WTC11 (cell line): ENCODE data around the gene SETD1A. TPM values are rescaled to one million over a fixed set of nuclear protein-coding genes. Genes with fewer than 3 reads are reported as not detected.

ENCODE experiments used
- ATAC-seq: fragments of 200-7000 bp; cut with Tn5 transposase; 2 replicates; pipeline ENCODE4 v1.10.0; 2021; ENCODE audit warnings: mild to moderate bottlenecking, moderate library complexity
- CTCF ChIA-PET: fragments of 300-600 bp; sonication (Branson Sonifier 250); formaldehyde crosslinking; loops from one replicate; lab custom pipeline; 2021; ENCODE audit warnings: antibody characterized with exemption; lab: Charles Lee
- POLR2A ChIA-PET: fragments of 350-600 bp; sonication (Branson Sonifier 250); formaldehyde crosslinking; loops from one replicate; lab custom pipeline; 2021; ENCODE audit warnings: antibody characterized with exemption; lab: Charles Lee
- DNase-seq: peaks from one replicate; pipeline ENCODE4 v3.0.0; 2021; ENCODE audit warnings: low spot score
- H3K27ac Mint-ChIP-seq: 2 replicates; pipeline ENCODE4 v1.8.0; 2021; ENCODE audit warnings: mixed read lengths
- H3K27me3 Mint-ChIP-seq: 2 replicates; pipeline ENCODE4 v1.8.0; 2021; ENCODE audit warnings: low read depth, mild to moderate bottlenecking, moderate library complexity, mixed read lengths
- H3K36me3 Mint-ChIP-seq: 2 replicates; pipeline ENCODE4 v1.8.0; 2021; ENCODE audit warnings: mixed read lengths
- H3K4me1 Mint-ChIP-seq: 2 replicates; pipeline ENCODE4 v1.8.0; 2022; ENCODE audit warnings: mixed read lengths
- H3K4me3 Mint-ChIP-seq: 2 replicates; pipeline ENCODE4 v1.8.0; 2021; ENCODE audit warnings: mild to moderate bottlenecking, moderate library complexity, mixed read lengths
- H3K9me3 Mint-ChIP-seq: 2 replicates; pipeline ENCODE4 v1.8.0; 2021; ENCODE audit warnings: mixed read lengths
- EMX1 ChIP-seq: fragments of 250-450 bp; sonication (Bioruptor Pico); IDR thresholded peaks from 2 replicates; pipeline ENCODE4 v1.8.0; 2021; ENCODE audit warnings: mild to moderate bottlenecking
- GTF2I ChIP-seq: fragments of 250-450 bp; sonication (Bioruptor Pico); conservative IDR thresholded peaks from 2 replicates; pipeline ENCODE4 v1.4.0; 2021; ENCODE audit warnings: mild to moderate bottlenecking
- KAT7 ChIP-seq: sonication (generic); formaldehyde crosslinking; IDR thresholded peaks from 2 replicates; pipeline ENCODE4 v1.8.1; 2023; ENCODE audit warnings: missing genetic modification reagents, mild to moderate bottlenecking, borderline replicate concordance
- MYBL2 ChIP-seq: sonication (generic); formaldehyde crosslinking; IDR thresholded peaks from 2 replicates; pipeline ENCODE4 v1.8.1; 2023; ENCODE audit warnings: mild to moderate bottlenecking, moderate library complexity, missing genetic modification reagents
- NR3C1 ChIP-seq: sonication (generic); formaldehyde crosslinking; conservative IDR thresholded peaks from 2 replicates; pipeline ENCODE4 v1.8.1; 2023; ENCODE audit warnings: low read depth, mild to moderate bottlenecking, missing genetic modification reagents
- TEAD1 ChIP-seq: sonication (generic); formaldehyde crosslinking; IDR thresholded peaks from 2 replicates; pipeline ENCODE4 v1.8.0; 2022; ENCODE audit warnings: mild to moderate bottlenecking, missing genetic modification reagents
- ZNF263 ChIP-seq: sonication (generic); formaldehyde crosslinking; IDR thresholded peaks from 2 replicates; pipeline ENCODE4 v1.8.1; 2022; ENCODE audit warnings: low read depth, mild to moderate bottlenecking, moderate library complexity, missing genetic modification reagents
- ZNF416 ChIP-seq: fragments of 250-450 bp; sonication (Bioruptor Pico); IDR thresholded peaks from 2 replicates; pipeline ENCODE4 v1.9.0; 2021; ENCODE audit warnings: mild to moderate bottlenecking, inconsistent platforms
- total RNA-seq: library from RNA; stranded (reverse); gene quantifications from 3 replicates; pipeline ENCODE4 v1.2.3, GENCODE V29; 2021
- TF ChIP-seq, protein P1 (sequence below): fragments of 250-450 bp; sonication (Bioruptor Pico); IDR thresholded peaks from 2 replicates; pipeline ENCODE4 v2.1.2; 2022; ENCODE audit warnings: mild to moderate bottlenecking, moderate library complexity
- TF ChIP-seq, protein P2 (sequence below): fragments of 250-450 bp; sonication (Bioruptor Pico); conservative IDR thresholded peaks from 2 replicates; pipeline ENCODE4 v1.9.0; 2021; ENCODE audit warnings: mild to moderate bottlenecking
- TF ChIP-seq, protein P3 (sequence below): sonication (generic); formaldehyde crosslinking; IDR thresholded peaks from 2 replicates; pipeline ENCODE4 v1.8.1; 2023; ENCODE audit warnings: mild to moderate bottlenecking, missing genetic modification reagents, moderate library complexity
- TF ChIP-seq, protein P4 (sequence below): fragments of 250-450 bp; sonication (Bioruptor Pico); IDR thresholded peaks from 2 replicates; pipeline ENCODE4 v1.8.0; 2021; ENCODE audit warnings: mild to moderate bottlenecking
- TF ChIP-seq, protein P5 (sequence below): fragments of 200-600 bp; IDR thresholded peaks from 2 replicates; pipeline ENCODE4 v1.8.0; 2022; ENCODE audit warnings: antibody characterized with exemption

Gene SETD1A
- total RNA-seq, 1 experiment from 2014 or later = 31.1 TPM

DNA sequence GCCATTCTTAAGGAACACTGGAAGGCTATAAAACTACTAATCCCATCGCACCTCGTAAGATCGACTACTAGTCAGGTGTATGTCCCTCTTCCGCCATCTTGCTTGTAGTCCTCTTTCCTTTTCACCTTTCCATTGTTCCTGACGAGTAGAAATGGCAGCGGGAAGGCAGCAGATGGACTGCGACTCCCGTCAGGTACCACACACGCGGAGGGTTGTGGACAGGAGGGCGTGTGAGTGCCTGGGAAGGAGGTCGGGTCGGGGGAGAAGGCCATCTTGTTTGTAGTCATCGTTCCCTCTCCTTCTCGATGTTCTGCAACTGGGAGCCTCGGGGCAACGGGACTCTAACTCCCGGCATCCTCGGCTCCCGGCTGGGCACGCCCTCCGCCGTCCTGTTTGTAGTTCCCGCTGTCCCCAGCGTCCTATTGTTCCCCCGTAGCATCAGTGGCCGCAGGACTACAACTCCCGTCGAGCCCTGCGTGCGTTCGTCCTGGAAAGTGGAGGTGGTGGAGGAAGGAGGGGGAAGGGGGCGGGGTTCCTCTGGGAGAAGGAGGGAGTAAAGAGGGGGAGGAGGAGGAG is 34.5 kb upstream of the SETD1A start (continued):
- TF ChIP-seq, protein P1, sequence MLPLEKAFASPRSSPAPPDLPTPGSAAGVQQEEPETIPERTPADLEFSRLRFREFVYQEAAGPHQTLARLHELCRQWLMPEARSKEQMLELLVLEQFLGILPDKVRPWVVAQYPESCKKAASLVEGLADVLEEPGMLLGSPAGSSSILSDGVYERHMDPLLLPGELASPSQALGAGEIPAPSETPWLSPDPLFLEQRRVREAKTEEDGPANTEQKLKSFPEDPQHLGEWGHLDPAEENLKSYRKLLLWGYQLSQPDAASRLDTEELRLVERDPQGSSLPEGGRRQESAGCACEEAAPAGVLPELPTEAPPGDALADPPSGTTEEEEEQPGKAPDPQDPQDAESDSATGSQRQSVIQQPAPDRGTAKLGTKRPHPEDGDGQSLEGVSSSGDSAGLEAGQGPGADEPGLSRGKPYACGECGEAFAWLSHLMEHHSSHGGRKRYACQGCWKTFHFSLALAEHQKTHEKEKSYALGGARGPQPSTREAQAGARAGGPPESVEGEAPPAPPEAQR (CRISPR knock-in tag) = no peak
- TF ChIP-seq MYBL2 (no peak), EMX1 (CRISPR knock-in tag) (no peak), TEAD1 (CRISPR knock-in tag) (0 out of 2 replicates have a peak, but pooled peaks have one; percentile 26), ZNF416 (CRISPR knock-in tag) (no peak)
- TF ChIP-seq, protein P2, sequence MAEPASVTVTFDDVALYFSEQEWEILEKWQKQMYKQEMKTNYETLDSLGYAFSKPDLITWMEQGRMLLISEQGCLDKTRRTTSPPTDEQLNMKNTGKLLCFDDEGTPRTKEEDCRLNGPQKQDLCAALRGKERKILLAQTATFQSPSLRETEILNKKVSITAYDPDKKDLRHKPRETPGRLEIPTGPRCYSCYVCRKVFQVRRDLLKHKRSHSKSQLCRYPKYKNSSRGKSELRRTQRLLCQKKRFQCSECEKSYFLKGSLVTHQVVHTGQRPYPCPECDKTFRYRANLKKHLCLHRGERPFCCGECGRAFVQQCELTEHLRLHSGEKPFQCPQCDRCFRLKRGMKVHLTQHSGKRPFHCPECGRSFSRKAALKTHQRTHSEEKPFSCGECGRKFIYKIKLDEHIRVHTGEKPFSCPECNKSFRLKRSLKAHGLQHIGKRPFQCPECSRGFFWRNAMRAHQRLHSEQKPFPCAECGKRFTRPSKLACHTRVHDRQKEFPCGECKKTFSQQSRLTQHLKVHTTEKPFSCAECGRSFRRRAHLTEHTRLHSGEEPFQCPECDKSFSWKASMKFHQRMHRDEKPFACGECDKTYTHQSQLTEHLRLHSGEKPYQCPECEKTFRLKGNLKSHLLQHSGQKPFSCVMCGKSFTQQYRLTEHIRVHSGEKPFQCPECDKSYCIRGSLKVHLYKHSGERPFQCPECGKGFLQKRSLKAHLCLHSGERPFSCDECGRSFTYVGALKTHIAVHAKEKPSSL = no peak
- TF ChIP-seq, protein P3, sequence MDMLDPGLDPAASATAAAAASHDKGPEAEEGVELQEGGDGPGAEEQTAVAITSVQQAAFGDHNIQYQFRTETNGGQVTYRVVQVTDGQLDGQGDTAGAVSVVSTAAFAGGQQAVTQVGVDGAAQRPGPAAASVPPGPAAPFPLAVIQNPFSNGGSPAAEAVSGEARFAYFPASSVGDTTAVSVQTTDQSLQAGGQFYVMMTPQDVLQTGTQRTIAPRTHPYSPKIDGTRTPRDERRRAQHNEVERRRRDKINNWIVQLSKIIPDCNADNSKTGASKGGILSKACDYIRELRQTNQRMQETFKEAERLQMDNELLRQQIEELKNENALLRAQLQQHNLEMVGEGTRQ (CRISPR knock-in tag) = peak; percentile 75
- TF ChIP-seq, protein P4, sequence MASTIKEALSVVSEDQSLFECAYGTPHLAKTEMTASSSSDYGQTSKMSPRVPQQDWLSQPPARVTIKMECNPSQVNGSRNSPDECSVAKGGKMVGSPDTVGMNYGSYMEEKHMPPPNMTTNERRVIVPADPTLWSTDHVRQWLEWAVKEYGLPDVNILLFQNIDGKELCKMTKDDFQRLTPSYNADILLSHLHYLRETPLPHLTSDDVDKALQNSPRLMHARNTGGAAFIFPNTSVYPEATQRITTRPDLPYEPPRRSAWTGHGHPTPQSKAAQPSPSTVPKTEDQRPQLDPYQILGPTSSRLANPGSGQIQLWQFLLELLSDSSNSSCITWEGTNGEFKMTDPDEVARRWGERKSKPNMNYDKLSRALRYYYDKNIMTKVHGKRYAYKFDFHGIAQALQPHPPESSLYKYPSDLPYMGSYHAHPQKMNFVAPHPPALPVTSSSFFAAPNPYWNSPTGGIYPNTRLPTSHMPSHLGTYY = no peak

DNA sequence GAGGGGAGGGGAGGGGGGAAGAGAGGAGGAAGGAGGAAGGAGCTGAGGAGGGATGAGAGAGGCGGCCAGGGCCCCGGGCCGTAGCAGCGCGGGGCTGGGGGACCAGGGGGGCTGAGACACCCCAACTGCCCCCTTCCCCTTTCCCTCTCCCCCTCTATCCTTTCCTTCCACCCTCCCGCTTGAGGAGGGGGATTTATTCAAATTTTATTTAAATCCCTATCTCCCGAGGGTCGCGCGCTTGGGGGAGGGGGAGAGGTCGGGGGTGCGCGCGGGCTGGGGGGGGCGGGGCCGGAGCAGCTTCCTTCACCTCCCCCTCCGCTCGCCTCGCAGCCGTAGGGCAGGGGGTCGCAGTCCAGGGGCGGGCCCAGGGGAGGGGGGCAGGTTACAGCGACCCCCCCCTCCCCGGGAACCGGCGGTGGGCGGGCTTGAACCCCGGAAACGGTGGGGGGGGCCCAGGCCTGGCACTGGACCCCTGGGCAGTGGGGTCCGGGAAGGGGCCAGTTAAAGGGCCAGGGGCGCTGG is 33.9 kb upstream of the SETD1A start, which contains the start of gene FBXL19:
Gene FBXL19 (plus strand): TSS at position 19 of the 522 bp plus-strand sequence. CDS start 2,183 bp downstream, outside the sequence.
- TF ChIP-seq, protein P5, sequence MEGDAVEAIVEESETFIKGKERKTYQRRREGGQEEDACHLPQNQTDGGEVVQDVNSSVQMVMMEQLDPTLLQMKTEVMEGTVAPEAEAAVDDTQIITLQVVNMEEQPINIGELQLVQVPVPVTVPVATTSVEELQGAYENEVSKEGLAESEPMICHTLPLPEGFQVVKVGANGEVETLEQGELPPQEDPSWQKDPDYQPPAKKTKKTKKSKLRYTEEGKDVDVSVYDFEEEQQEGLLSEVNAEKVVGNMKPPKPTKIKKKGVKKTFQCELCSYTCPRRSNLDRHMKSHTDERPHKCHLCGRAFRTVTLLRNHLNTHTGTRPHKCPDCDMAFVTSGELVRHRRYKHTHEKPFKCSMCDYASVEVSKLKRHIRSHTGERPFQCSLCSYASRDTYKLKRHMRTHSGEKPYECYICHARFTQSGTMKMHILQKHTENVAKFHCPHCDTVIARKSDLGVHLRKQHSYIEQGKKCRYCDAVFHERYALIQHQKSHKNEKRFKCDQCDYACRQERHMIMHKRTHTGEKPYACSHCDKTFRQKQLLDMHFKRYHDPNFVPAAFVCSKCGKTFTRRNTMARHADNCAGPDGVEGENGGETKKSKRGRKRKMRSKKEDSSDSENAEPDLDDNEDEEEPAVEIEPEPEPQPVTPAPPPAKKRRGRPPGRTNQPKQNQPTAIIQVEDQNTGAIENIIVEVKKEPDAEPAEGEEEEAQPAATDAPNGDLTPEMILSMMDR = no peak
- peak; percentile 86 for TF ChIP-seq ZNF263
- TF ChIP-seq NR3C1 (CRISPR knock-in tag) = no peak
- TF ChIP-seq GTF2I (CRISPR knock-in tag) = no peak
- TF ChIP-seq KAT7 (CRISPR knock-in tag) = no peak
- Mint-ChIP-seq H3K9me3 (no peaks in the 10 kb centered on the region), H3K27me3 (no peaks in the 10 kb centered on the region; the same call in 1 of the 2 replicates), H3K4me3 (peak within 1 kb of the TSS; percentile 99), H3K27ac (peak within 1 kb of the TSS; percentile 100), H3K4me1 (peaks cover 20% of the 10 kb centered on the region), H3K36me3 (peaks cover 10% of the 10 kb centered on the region; the same call in 1 of the 2 replicates)
- CTCF ChIA-PET = interaction anchor here (0.7 to 6.5 kb wide), 9 partner anchors 11 to 229 kb away, joined by 3 to 79 read pairs (median 5); partner anchors contain the start of genes HSD3B7 and ZNF629
- POLR2A ChIA-PET = interaction anchor here (0.7 to 1.1 kb wide), 3 partner anchors 18 to 145 kb away, joined by 3 read pairs; no protein-coding TSS in a partner anchor
- peak; percentile 68 for DNase-seq
- no peak for ATAC-seq
